Measurements from ENCODE around the gene ZNF207.
"Not testable (repeated sequence)": the region's sequence is repeated elsewhere in the genome, so short reads cannot be mapped to it uniquely, and the experiment has no call there.

ZNF207 gene

GRCh38 chr17:32335046-32335445, 14.9 kb upstream of the ZNF207 start:
- DNase-seq (ENCODE audit: low read depth), result no peak

DNA sequence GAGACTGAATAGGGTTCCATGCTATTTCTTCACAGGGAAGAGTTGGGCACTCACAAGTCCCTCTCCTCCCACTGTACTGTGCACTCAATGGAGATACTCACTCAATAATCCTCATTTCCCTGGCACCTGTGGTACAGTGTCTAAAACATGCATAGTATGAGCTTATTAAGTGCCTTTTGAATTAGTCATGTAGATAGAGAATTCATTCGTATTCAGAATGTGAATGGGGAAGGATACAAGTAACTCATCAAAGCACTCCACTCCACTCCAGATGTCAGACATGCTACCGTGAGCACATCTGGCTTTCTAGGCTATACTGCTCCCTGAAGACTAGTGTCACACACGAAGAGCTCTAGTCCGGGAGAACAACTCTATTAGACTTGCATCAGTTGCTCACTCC, 14.3 kb upstream of the ZNF207 start:
- no peak for DNase-seq (ENCODE audit: low read depth)

DNA sequence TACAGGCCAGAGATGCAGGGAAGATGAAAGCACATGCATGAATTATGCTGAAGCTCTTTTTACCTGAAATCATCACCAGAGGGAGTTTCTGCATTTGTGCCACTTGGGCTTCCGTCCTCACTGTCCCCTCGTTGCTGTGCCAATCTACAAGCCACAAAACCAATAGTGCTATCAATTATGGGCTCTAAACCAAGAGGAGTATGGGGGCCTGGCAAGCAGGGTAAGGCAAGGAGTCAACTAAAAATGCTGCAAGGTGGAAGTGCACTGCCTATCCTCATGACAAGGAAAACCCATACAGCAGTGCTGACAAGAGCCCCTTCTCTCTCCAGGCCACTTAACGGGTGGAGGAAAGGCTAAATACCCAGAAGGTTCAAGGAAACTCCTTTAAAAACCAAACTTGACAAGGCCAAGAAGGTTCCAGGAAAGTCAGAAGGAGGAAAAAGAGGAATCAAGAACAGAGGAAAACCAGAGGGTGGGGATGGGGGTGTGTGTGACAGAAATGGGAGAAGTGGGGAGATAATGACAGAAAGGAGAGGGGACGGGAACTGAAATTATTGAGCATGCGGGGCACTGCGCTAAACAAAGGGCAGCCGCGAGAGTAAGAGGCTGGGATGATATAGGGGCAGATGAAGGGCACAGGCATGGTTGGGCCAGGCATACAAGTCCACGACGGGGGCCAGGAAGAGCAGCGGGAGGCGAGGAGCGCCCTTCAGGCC, 8.7 kb upstream of the ZNF207 start:
- no peak for DNase-seq (ENCODE audit: low read depth)

GRCh38 chr17:32341857-32342602, 7.9 kb upstream of the ZNF207 start, which contains the start of gene C17orf75:
TSS of gene C17orf75 (minus strand) at chr17:32342173. CDS start at chr17:32342139, 34 bp downstream.
- peak; percentile 59 for DNase-seq (ENCODE audit: low read depth)

- DNase-seq (ENCODE audit: low read depth), result no peak
Observed at GRCh38 chr17:32342603-32343325, 7.2 kb upstream of the ZNF207 start.

DNA sequence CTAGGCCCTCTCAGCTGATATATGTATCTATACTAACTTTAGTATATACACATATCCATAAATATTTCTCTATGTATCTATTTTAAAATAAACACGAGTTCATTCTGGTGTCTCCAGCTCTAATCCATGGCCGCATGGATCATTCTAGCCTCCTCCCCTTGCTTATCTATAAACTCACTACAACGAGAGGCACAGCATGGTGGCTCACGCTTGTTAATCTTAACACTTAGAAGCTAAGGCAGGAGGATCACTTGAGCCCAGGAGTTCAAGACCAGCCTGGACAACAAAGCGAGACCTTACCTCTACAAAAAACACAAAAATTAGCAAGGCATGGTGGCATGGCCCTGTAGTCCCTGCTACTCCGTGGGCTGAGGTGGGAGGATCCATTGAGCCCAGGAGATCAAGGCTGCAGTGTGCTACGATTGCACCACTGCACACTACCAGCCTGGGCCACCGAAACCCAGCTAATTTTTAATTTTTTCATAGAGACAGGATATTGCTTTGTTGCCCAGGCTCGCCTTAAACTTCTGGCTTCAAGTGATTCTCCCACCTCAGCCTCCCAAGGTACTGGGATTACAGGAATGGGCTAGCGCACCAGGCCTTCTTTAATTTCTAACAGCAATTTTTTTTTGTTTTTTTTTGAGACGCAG, 3.9 kb upstream of the ZNF207 start:
- DNase-seq (ENCODE audit: low read depth), result no peak

GRCh38 chr17:32348483-32348800, 1.5 kb upstream of the ZNF207 start:
- DNase-seq (ENCODE audit: low read depth), result no peak

DNA sequence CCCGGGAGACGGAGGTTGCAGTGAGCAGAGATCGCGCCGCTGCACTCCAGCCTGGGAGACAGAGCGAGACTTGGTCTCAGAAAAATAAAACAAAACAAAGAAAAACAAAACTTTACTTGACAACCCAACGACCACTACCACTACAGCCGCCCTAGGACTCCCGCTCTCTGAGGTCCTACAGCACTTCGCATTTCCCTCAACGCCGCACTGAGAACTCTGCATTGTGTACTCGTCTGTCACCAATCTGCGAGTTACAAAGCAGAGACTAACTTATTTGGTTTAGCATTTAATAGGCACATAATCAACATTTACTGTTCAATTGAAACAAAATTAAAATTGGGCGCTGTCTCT, 479 bp upstream of the ZNF207 start:
- DNase-seq (ENCODE audit: low read depth), result no peak

DNA sequence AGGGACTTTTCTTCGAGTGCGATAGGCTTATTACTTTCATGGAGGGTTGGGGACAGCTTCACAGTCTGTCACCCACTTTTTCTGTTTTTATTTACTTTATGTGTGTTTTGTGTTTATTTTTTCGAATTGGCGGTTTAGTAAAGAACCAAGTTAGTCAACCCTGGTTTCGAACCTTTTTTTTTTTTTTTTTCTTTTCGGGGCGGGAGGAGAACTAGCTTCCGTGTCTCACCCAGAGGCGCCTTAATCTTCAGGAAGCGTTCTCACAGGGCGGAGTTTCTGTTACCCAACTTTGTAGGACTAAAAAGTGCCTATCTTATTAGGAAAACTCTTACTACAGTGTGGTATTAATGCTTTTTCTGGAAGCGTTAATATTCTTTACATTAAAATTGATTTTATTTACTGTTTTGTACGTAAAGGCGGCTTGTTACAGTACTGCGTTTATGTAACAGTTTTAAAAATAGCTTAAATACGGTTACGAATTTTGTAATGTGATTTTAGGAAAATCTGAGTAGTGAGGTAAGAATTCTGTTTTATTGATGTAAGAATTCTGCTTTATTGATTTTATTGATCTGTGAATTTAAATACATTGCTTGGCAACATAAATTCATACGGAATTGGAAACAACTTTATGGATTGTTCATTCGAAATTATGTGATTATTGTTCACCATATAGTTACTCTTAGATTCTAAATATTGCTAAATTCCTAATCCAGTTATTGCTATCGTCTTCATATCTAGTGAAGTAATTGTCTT, 885 bp downstream of the ZNF207 start:
- DNase-seq (ENCODE audit: low read depth), result no peak

DNA sequence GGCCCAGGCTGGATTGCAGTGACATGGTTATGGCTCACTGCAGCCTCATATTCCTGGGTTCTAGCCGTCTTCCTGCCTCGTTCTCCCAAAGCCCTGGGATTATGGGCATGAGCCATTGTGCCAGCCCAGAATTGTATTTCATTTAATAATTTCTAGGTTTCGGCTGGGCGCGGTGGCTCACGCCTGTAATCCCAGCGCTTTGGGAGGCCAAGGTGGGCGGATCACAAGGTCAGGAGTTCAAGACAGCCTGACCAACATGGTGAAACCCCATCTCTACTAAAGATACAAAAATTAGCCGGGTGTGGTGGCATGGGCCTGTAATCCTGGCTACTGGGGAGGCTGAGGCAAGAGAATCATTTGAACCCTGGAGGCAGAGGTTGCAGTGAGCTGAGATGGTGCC, 2.8 kb downstream of the ZNF207 start:
- not testable (repeated sequence) for DNase-seq (ENCODE audit: low read depth)

DNA sequence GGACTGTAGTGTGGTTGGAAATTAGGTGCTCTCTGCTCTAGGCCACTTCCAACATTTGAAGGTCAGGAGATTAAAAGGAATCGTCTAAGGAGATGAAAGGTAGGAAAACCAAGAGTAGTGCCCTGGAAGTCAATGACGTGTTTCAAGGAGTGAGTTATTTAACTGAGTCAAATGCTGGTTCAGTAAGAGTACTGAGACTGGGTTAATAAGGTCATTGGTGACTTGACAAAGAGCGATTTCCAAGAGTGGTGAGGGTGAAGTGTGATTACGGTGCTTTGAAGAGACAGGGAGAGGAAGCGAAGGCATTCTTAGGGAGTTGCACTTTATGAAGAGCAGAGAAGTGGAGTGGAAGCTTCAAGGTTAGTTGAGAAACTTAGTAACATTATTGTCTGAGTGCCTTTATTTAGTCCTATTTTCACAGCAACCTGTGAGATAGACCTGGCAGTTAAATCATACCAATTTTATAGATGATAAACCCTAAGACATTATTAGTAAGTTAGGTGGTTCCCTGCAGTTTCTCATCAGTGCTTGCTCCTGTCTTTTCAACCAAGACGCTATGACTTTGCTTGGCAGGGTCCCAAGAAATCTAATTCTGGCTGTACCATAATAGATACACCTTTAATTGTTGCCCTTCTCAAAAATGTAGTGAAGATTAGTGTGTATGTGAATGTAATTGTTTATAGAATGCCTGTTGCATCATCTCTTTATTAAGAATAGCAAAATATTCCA, 5.9 kb downstream of the ZNF207 start:
- DNase-seq (ENCODE audit: low read depth), result no peak

GRCh38 chr17:32356378-32356743, 6.4 kb downstream of the ZNF207 start:
- no peak for DNase-seq (ENCODE audit: low read depth)

DNA sequence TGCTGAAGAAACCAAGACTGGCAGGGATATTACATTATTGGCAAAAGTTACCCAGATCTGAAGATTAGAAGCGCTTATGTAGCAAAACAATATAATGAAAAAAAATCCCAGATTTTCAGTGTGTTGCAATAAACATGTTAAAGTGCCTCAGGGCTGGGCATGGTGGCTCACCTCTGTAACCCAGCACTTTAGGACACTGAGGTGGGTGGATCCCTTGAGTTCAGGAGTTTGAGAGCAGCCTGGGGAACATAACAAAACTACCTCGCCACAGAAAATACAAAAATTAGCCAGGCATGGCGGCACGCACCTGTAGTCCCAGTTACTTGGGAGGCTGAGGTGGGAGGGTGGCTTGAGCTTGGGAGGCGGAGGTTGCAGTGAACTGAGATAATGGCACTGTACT, 6.8 kb downstream of the ZNF207 start:
- DNase-seq (ENCODE audit: low read depth), result no peak

DNA sequence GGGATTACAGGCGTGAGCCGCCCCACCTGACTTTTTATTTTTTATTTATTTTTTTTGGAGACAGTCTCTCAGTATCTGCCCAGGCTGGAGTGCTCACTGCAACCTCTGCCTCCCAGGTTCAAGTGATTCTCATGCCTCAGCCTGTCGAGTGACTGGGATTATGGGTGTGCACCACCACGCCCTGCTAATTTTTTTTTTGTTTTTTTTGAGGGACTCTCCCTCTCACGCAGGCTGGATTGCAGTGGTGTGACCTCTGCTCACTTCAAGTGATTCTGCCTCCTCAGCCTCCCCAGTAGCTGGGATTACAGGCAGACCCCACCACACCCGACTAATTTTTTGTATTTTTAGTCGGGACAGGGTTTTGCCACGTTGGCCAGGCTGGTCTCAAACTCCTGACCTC, 7.7 kb downstream of the ZNF207 start:
- no peak for DNase-seq (ENCODE audit: low read depth)

DNA sequence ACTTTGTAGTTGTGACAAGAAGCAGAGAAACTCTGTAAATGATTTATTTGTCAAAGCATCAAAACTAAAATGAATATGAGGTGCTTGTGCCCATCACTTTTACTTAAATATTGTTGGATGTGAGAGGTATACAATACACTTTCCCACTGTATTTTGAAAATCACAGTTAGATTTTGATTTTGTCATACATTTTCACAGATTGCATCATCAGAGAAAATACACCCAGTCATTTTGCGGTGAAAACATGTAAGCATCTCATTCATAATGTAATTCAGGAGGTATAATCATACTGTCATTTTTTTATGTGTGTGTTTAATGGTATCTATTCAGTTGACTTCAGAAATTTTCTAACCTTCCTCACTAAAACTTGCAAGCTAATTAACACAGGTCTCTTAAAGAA, 11.3 kb downstream of the ZNF207 start:
- DNase-seq (ENCODE audit: low read depth), result no peak

- DNase-seq (ENCODE audit: low read depth), result no peak
Observed at GRCh38 chr17:32370426-32370825, 20.5 kb downstream of the ZNF207 start.

- no peak for DNase-seq (ENCODE audit: low read depth)
Observed at GRCh38 chr17:32382526-32383223, 32.7 kb downstream of the ZNF207 start.

- no peak for DNase-seq (ENCODE audit: low read depth)
Observed at GRCh38 chr17:32383926-32384434, 34.0 kb downstream of the ZNF207 start.

- no peak for DNase-seq (ENCODE audit: low read depth)
Observed at GRCh38 chr17:32385121-32385520, 35.2 kb downstream of the ZNF207 start.

- no peak for DNase-seq (ENCODE audit: low read depth)
Observed at GRCh38 chr17:32385971-32386370, 36.0 kb downstream of the ZNF207 start.
